RWPE2 (cell line): ENCODE results near the gene RNF220.

Experiments
- ATAC-seq: fragments of 200-7000 bp; cut with Tn5 transposase; 3 replicates; pipeline ENCODE4 v1.9.1; 2021; ENCODE audit warnings: low read depth
- DNase-seq: peaks from one replicate; pipeline ENCODE4 v3.0.0-alpha.2; 2020; ENCODE audit warnings: low spot score
- H3K27ac ChIP-seq: fragments of 450-650 bp; 2 replicates; pipeline ENCODE4 v1.5.1; 2017; ENCODE audit warnings: mild to moderate bottlenecking; ENCODE audit not compliant: poor library complexity, severe bottlenecking
- H3K27me3 ChIP-seq: fragments of 250-450 bp; sonication (Bioruptor Pico); 2 replicates; pipeline ENCODE4 v1.5.1; 2021; ENCODE audit warnings: mild to moderate bottlenecking, moderate library complexity; ENCODE audit not compliant: insufficient read depth, poor library complexity, severe bottlenecking
- H3K36me3 ChIP-seq: fragments of 250-450 bp; sonication (Bioruptor Pico); 2 replicates; pipeline ENCODE4 v1.5.1; 2020; ENCODE audit warnings: low read depth, mild to moderate bottlenecking, moderate library complexity
- H3K4me1 ChIP-seq: fragments of 250-450 bp; sonication (Bioruptor Pico); 2 replicates; pipeline ENCODE4 v1.5.1; 2021; ENCODE audit warnings: mild to moderate bottlenecking, moderate library complexity; ENCODE audit not compliant: insufficient read depth, poor library complexity, severe bottlenecking
- H3K4me3 ChIP-seq: fragments of 250-450 bp; sonication (Bioruptor Pico); 2 replicates; pipeline ENCODE4 v1.5.1; 2021; ENCODE audit warnings: mild to moderate bottlenecking, moderate library complexity; ENCODE audit not compliant: severe bottlenecking
- H3K9me3 ChIP-seq: fragments of 250-450 bp; sonication (Bioruptor Pico); 2 replicates; pipeline ENCODE4 v1.5.1; 2021; ENCODE audit warnings: mild to moderate bottlenecking, moderate library complexity; ENCODE audit not compliant: severe bottlenecking
- CTCF ChIP-seq: fragments of 450-650 bp; IDR thresholded peaks from one replicate; pipeline ENCODE4 v1.5.1; 2017; ENCODE audit warnings: mild to moderate bottlenecking, moderate library complexity; ENCODE audit not compliant: poor library complexity, severe bottlenecking

Gene RNF220

GRCh38 chr1:44700573-44700972 is 295.5 kb downstream of the RNF220 start:
- Histone ChIP-seq H3K36me3 (no peaks in the 10 kb centered on the region), H3K27ac (no peak overlapping the region), H3K4me1 (peaks cover 6% of the 10 kb centered on the region), H3K4me3 (no peak overlapping the region), H3K27me3 (no peaks in the 10 kb centered on the region), H3K9me3 (no peaks in the 10 kb centered on the region)
- no peak for TF ChIP-seq CTCF
- DNase-seq (no peak), ATAC-seq (no peak)

GRCh38 chr1:44701141-44701573 is 296.1 kb downstream of the RNF220 start:
- no peak for DNase-seq
- Histone ChIP-seq H3K4me1 (peaks cover 6% of the 10 kb centered on the region), H3K4me3 (no peak overlapping the region), H3K9me3 (no peaks in the 10 kb centered on the region), H3K27ac (no peak overlapping the region), H3K36me3 (no peaks in the 10 kb centered on the region), H3K27me3 (no peaks in the 10 kb centered on the region)
- TF ChIP-seq CTCF: no peak
- ATAC-seq: peak; percentile 77
